Measurements from ENCODE around the gene FSTL3.
"Not testable (repeated sequence)": the region's sequence is repeated elsewhere in the genome, so short reads cannot be mapped to it uniquely, and the experiment has no call there.

The FSTL3 gene

GRCh38 chr19:709196-709964 lies 33.2 kb downstream of the FSTL3 start:
- FAIRE-seq = no peak

GRCh38 chr19:709965-710571 lies 33.9 kb downstream of the FSTL3 start:
- no peak for FAIRE-seq

More at GRCh38 chr19:709196-709964, 33.2 kb downstream of the FSTL3 start:
- DNase-seq (ENCODE audit: low spot score) = no peak

GRCh38 chr19:710767-711166 lies 34.6 kb downstream of the FSTL3 start:
- DNase-seq (ENCODE audit: low spot score) = no peak
- no peak for FAIRE-seq

More at GRCh38 chr19:709965-710571, 33.9 kb downstream of the FSTL3 start:
- no peak for DNase-seq (ENCODE audit: low spot score)

- DNase-seq (ENCODE audit: low spot score) (no peak), FAIRE-seq (no peak)
These were observed 35.1 kb downstream of the FSTL3 start for GRCh38 chr19:711254-711653.

GRCh38 chr19:715347-715746 lies 39.2 kb downstream of the FSTL3 start:
- DNase-seq (ENCODE audit: low spot score) (no peak), FAIRE-seq (no peak)

GRCh38 chr19:718251-718951 lies 42.2 kb downstream of the FSTL3 start:
- DNase-seq (ENCODE audit: low spot score) (no peak), FAIRE-seq (no peak)

GRCh38 chr19:718991-719512 lies 42.9 kb downstream of the FSTL3 start:
- FAIRE-seq (no peak), DNase-seq (ENCODE audit: low spot score) (no peak)

GRCh38 chr19:719636-720344 lies 43.6 kb downstream of the FSTL3 start:
- FAIRE-seq = no peak

GRCh38 chr19:720345-721160 lies 44.4 kb downstream of the FSTL3 start:
- DNase-seq (ENCODE audit: low spot score) (no peak), FAIRE-seq (no peak)

More at GRCh38 chr19:719636-720344, 43.6 kb downstream of the FSTL3 start:
- DNase-seq (ENCODE audit: low spot score) = no peak

- DNase-seq (ENCODE audit: low spot score) = no peak
These were observed 46.4 kb downstream of the FSTL3 start for GRCh38 chr19:722553-723101.

GRCh38 chr19:723247-723646 lies 47.1 kb downstream of the FSTL3 start:
- FAIRE-seq (no peak), DNase-seq (ENCODE audit: low spot score) (no peak)

More at GRCh38 chr19:722553-723101, 46.4 kb downstream of the FSTL3 start:
- no peak for FAIRE-seq

GRCh38 chr19:723714-724113 lies 47.5 kb downstream of the FSTL3 start:
- FAIRE-seq = no peak

GRCh38 chr19:725461-726089 lies 49.4 kb downstream of the FSTL3 start:
- DNase-seq (ENCODE audit: low spot score) (no peak), FAIRE-seq (no peak)

More at GRCh38 chr19:723714-724113, 47.5 kb downstream of the FSTL3 start:
- no peak for DNase-seq (ENCODE audit: low spot score)

GRCh38 chr19:726993-727956 lies 51.1 kb downstream of the FSTL3 start:
- DNase-seq (ENCODE audit: low spot score) = no peak
- no peak for FAIRE-seq

- DNase-seq (ENCODE audit: low spot score) (no peak), FAIRE-seq (no peak)
These were observed 51.8 kb downstream of the FSTL3 start for GRCh38 chr19:728011-728410.

GRCh38 chr19:729564-729963 lies 53.4 kb downstream of the FSTL3 start:
- FAIRE-seq = not testable (repeated sequence)

GRCh38 chr19:729965-730668 lies 53.9 kb downstream of the FSTL3 start:
- FAIRE-seq (no peak), DNase-seq (ENCODE audit: low spot score) (no peak)

More at GRCh38 chr19:729564-729963, 53.4 kb downstream of the FSTL3 start:
- DNase-seq (ENCODE audit: low spot score) = not testable (repeated sequence)

- DNase-seq (ENCODE audit: low spot score) (no peak), FAIRE-seq (no peak)
These were observed 54.8 kb downstream of the FSTL3 start for GRCh38 chr19:731000-731399.

Measured in urothelium cell line (cell line).